ENCODE measurements around the gene GPR108. TPM values are rescaled to one million over a fixed set of nuclear protein-coding genes. Genes with fewer than 3 reads are reported as not detected.
A peak's percentile ranks its signal among the peaks of the same experiment; 100 is the strongest.

GPR108 gene
- total and polyA plus RNA-seq, 2 donors from 2014 or later: 113 to 144 TPM

DNA sequence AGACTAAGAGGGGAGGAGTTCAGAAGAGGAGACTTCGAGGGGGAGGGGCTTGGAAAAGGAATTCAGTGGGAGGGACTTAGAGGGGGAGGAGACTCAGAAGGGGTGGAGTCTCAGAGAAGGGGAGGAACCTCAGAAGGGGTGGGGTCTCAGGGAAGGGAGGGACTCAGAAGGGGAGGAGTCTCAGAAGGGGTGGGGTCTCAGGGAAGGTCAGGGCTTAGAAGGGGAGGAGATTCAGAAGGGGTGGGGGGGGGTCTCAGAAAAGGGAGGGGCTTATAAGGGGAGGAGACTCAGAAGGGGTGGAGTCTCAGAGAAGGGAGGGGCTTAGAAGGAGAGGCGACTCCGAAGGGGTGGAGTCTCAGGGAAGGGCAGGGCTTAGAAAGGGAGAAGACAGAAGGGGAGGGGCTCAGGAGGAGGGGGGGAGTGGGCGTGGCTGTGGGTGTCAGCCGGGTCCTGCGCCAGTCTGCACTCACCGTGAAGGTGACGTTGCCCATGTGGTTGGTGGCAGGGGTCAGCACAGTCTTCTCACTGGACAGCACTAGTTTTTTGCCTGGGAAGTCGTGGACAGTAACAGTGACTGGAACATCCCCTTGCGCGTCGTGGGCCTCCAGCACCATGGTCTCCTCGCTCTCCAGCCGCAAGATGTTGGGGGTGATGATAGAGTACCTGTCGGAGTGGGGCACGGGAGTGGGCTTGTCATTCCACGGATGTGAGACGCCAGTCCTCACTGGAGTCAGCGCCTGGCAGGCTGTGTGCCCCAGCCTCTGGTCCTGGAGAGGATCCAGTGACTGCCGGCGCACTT, 18.4 kb downstream of the GPR108 start:
- Histone ChIP-seq H3K9me3 (ENCODE audit: control insufficient read depth in 2 of 3, insufficient read depth in 1 of 3, low read length in 3 of 3) (no peaks in the 10 kb centered on the region), H3K4me1 (ENCODE audit: control insufficient read depth in 2 of 3, insufficient read depth in 2 of 3, low read depth in 1 of 3, low read length in 3 of 3) (peaks cover 0 to 2% (median 0%) of the 10 kb centered on the region in 3 donors), H3K27ac (ENCODE audit: low read depth in 2 of 2, low read length in 2 of 2) (no peak overlapping the region), H3K9ac (ENCODE audit: low read length in 3 of 3) (no peak overlapping the region), H3K27me3 (ENCODE audit: control insufficient read depth, insufficient read depth, low read length) (no peaks in the 10 kb centered on the region), H3K36me3 (ENCODE audit: control insufficient read depth in 2 of 3, insufficient read depth in 3 of 3, low read length in 3 of 3) (no peaks in the 10 kb centered on the region), H3K4me3 (ENCODE audit: low read length in 3 of 3) (no peak overlapping the region)
- intact Hi-C loops (cut with DNase I): no loop called here
- DNase-seq (peak in 1 of 5 donors; percentile 73), FAIRE-seq (no peak)
- TF ChIP-seq, protein P1, sequence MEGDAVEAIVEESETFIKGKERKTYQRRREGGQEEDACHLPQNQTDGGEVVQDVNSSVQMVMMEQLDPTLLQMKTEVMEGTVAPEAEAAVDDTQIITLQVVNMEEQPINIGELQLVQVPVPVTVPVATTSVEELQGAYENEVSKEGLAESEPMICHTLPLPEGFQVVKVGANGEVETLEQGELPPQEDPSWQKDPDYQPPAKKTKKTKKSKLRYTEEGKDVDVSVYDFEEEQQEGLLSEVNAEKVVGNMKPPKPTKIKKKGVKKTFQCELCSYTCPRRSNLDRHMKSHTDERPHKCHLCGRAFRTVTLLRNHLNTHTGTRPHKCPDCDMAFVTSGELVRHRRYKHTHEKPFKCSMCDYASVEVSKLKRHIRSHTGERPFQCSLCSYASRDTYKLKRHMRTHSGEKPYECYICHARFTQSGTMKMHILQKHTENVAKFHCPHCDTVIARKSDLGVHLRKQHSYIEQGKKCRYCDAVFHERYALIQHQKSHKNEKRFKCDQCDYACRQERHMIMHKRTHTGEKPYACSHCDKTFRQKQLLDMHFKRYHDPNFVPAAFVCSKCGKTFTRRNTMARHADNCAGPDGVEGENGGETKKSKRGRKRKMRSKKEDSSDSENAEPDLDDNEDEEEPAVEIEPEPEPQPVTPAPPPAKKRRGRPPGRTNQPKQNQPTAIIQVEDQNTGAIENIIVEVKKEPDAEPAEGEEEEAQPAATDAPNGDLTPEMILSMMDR (IDR thresholded peaks at IDR 0.05; ENCODE audit: borderline replicate concordance, extremely low read depth, insufficient read depth): no peak

DNA sequence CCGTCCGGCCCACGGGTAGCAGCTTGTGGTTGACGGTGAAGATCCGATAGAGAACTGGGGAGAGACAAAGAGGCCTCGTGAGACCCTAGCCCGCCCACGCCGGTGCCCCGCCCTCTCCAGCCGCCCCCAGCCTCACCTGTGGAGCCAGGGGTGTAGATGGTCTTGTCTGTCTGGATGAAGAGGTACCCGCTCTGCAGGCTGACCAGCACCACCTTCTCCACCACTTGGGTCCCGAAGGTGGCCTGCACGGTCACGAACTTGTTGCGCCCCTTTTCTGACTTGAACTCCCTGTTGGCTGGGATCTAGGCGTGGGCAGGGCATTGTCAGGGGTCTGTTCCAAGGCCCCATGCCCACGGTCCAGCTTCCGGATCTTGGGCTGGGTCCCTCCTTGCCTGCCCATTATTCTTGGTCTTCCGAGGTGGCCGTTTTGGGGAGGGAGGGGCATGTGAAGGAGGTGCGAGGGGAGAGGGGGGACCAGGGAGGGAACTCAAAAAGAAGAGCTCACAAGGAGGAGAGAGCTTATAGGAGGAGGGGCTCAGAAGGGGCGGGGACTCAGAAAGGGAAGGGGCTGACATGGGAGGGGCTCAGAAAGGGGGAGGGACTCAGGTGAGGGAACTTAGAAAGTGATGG, 19.2 kb downstream of the GPR108 start:
- no peak for FAIRE-seq
- H3K9ac ChIP-seq (ENCODE audit: low read length in 3 of 3): no peak overlapping the region
- intact Hi-C loops (cut with DNase I): no loop called here
- no peaks in the 10 kb centered on the region for H3K27me3 ChIP-seq (ENCODE audit: control insufficient read depth, insufficient read depth, low read length)
- no peaks in the 10 kb centered on the region for H3K9me3 ChIP-seq (ENCODE audit: control insufficient read depth in 2 of 3, insufficient read depth in 1 of 3, low read length in 3 of 3)
- TF ChIP-seq, protein P1 (IDR thresholded peaks at IDR 0.05; ENCODE audit: borderline replicate concordance, extremely low read depth, insufficient read depth): no peak
- no peak overlapping the region for H3K4me3 ChIP-seq (ENCODE audit: low read length in 3 of 3)
- no peak overlapping the region for H3K27ac ChIP-seq (ENCODE audit: low read depth in 2 of 2, low read length in 2 of 2)
- DNase-seq: peak in 1 of 5 donors; percentile 64
- peaks cover 0 to under 1% (median 0%) of the 10 kb centered on the region in 3 donors for H3K4me1 ChIP-seq (ENCODE audit: control insufficient read depth in 2 of 3, insufficient read depth in 2 of 3, low read depth in 1 of 3, low read length in 3 of 3)
- no peaks in the 10 kb centered on the region for H3K36me3 ChIP-seq (ENCODE audit: control insufficient read depth in 2 of 3, insufficient read depth in 3 of 3, low read length in 3 of 3)

DNA sequence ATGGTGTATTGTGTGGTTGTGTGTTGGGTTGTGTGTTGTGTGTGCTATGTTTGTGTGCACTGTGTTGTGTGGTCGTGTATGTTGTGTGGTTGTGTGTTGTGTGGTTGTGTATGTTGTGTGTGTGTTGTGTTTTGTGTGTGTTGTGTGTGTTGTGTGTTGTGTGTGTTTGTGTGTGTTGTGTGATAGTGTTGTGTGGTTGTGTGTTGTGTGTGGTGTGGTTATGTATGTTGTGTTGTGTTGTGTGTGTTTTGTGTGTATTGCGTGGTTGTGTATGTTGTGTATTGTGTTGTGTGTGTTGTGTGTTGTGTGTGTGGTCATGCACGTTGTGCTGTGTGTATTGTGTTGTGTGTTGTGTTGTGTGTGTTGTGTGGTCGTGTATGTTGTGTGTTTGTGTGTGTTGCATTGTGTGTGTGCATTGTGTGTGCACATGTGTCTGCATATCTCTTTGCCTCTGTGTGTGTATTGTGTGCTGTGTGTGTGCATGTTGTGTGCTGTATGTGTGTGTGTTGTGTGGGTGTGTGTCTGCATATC, 19.9 kb downstream of the GPR108 start:
- FAIRE-seq (no peak), DNase-seq (no peak)
- Histone ChIP-seq H3K36me3 (ENCODE audit: control insufficient read depth in 2 of 3, insufficient read depth in 3 of 3, low read length in 3 of 3) (no peaks in the 10 kb centered on the region), H3K9me3 (ENCODE audit: control insufficient read depth in 2 of 3, insufficient read depth in 1 of 3, low read length in 3 of 3) (no peaks in the 10 kb centered on the region), H3K27ac (ENCODE audit: low read depth in 2 of 2, low read length in 2 of 2) (no peak overlapping the region), H3K9ac (ENCODE audit: low read length in 3 of 3) (no peak overlapping the region), H3K4me1 (ENCODE audit: control insufficient read depth in 2 of 3, insufficient read depth in 2 of 3, low read depth in 1 of 3, low read length in 3 of 3) (no peaks in the 10 kb centered on the region), H3K27me3 (ENCODE audit: control insufficient read depth, insufficient read depth, low read length) (no peaks in the 10 kb centered on the region), H3K4me3 (ENCODE audit: low read length in 3 of 3) (no peak overlapping the region)
- intact Hi-C loops (cut with DNase I): no loop called here
- TF ChIP-seq, protein P1 (IDR thresholded peaks at IDR 0.05; ENCODE audit: borderline replicate concordance, extremely low read depth, insufficient read depth): no peak
